SKM-1 treated with dmso at 0.1 percent for 144 hours (cell line): ENCODE data around the gene KCNMB4.

Experiments used
- DNase-seq: peaks from one replicate; lab custom pipeline; 2025; ENCODE audit not compliant: unreplicated experiment; lab: John Stamatoyannopoulos, UW

Gene KCNMB4

GRCh38 chr12:70427611-70428010, 61.5 kb downstream of the KCNMB4 start:
- DNase-seq = no peak

GRCh38 chr12:70430400-70430799, 64.3 kb downstream of the KCNMB4 start:
- no peak for DNase-seq

- DNase-seq = no peak
Observed at GRCh38 chr12:70436836-70437235, 70.7 kb downstream of the KCNMB4 start.

GRCh38 chr12:70443062-70443673, 77.1 kb downstream of the KCNMB4 start:
- DNase-seq = no peak

- no peak for DNase-seq
Observed at GRCh38 chr12:70444903-70445302, 78.8 kb downstream of the KCNMB4 start.

- DNase-seq = no peak
Observed at GRCh38 chr12:70448371-70448770, 82.3 kb downstream of the KCNMB4 start.

GRCh38 chr12:70449074-70449752, 83.1 kb downstream of the KCNMB4 start:
- DNase-seq = no peak

GRCh38 chr12:70449753-70450341, 83.8 kb downstream of the KCNMB4 start:
- no peak for DNase-seq

GRCh38 chr12:70451528-70451927, 85.4 kb downstream of the KCNMB4 start:
- no peak for DNase-seq

GRCh38 chr12:70456953-70457352, 90.9 kb downstream of the KCNMB4 start:
- DNase-seq = no peak

GRCh38 chr12:70459786-70460185, 93.7 kb downstream of the KCNMB4 start:
- DNase-seq = no peak

GRCh38 chr12:70463997-70464396, 97.9 kb downstream of the KCNMB4 start:
- no peak for DNase-seq

GRCh38 chr12:70466753-70467152, 100.7 kb downstream of the KCNMB4 start:
- DNase-seq = no peak

GRCh38 chr12:70467476-70467875, 101.4 kb downstream of the KCNMB4 start:
- DNase-seq = no peak

GRCh38 chr12:70467918-70468733, 102.0 kb downstream of the KCNMB4 start:
- peak; percentile 28 for DNase-seq

- no peak for DNase-seq
Observed at GRCh38 chr12:70468741-70469140, 102.7 kb downstream of the KCNMB4 start.

GRCh38 chr12:70469221-70469820, 103.2 kb downstream of the KCNMB4 start:
- DNase-seq = peak; percentile 37

- DNase-seq = no peak
Observed at GRCh38 chr12:70482764-70483163, 116.7 kb downstream of the KCNMB4 start.
